H9 (cell line): ENCODE data around the gene ENOX2. TPM values are rescaled to one million over a fixed set of nuclear protein-coding genes. Genes with fewer than 3 reads are reported as not detected.

ENCODE experiments used
- DNase-seq: peaks from one replicate; pipeline ENCODE4 v3.0.0-alpha.2; 2017
- H2AFZ ChIP-seq: one replicate; pipeline ENCODE4 v1.6.1; 2013; ENCODE audit warnings: mild to moderate bottlenecking, low read length, control low read depth, moderate library complexity
- H2AK5ac ChIP-seq: 2 replicates; pipeline ENCODE4 v1.6.1; 2013; ENCODE audit warnings: low read length, control low read depth, mixed read lengths; ENCODE audit not compliant: insufficient read length
- H2BK120ac ChIP-seq: one replicate; pipeline ENCODE4 v1.6.1; 2013; ENCODE audit warnings: low read depth, mild to moderate bottlenecking, low read length, control low read depth, inconsistent platforms; ENCODE audit not compliant: poor library complexity, severe bottlenecking
- H2BK12ac ChIP-seq: 2 replicates; pipeline ENCODE4 v1.6.1; 2013; ENCODE audit warnings: low read length, control low read depth, mixed read lengths, low read depth; ENCODE audit not compliant: insufficient read length
- H2BK15ac ChIP-seq: 2 replicates; pipeline ENCODE4 v1.6.1; 2013; ENCODE audit warnings: low read depth, low read length, control low read depth
- H2BK20ac ChIP-seq: one replicate; pipeline ENCODE4 v1.6.1; 2013; ENCODE audit warnings: low read depth, mild to moderate bottlenecking, low read length, control low read depth, inconsistent platforms; ENCODE audit not compliant: poor library complexity, severe bottlenecking
- H2BK5ac ChIP-seq: 2 replicates; pipeline ENCODE4 v1.6.1; 2013; ENCODE audit warnings: low read length, control low read depth, mixed read lengths; ENCODE audit not compliant: insufficient read length
- H3K14ac ChIP-seq: 2 replicates; pipeline ENCODE4 v1.6.1; 2013; ENCODE audit warnings: low read length, control low read depth; ENCODE audit not compliant: insufficient read depth
- H3K18ac ChIP-seq: 2 replicates; pipeline ENCODE4 v1.6.1; 2013; ENCODE audit warnings: low read depth, mild to moderate bottlenecking, mixed read lengths, low read length, control low read depth; ENCODE audit not compliant: insufficient read length
- H3K23ac ChIP-seq: 2 replicates; pipeline ENCODE4 v1.6.1; 2013; ENCODE audit warnings: low read length, control low read depth, mixed read lengths, low read depth; ENCODE audit not compliant: insufficient read length
- H3K23me2 ChIP-seq: 2 replicates; pipeline ENCODE4 v1.6.1; 2013; ENCODE audit warnings: low read depth, mild to moderate bottlenecking, mixed read lengths, low read length, control low read depth; ENCODE audit not compliant: insufficient read length, poor library complexity, severe bottlenecking
- H3K27ac ChIP-seq: 2 replicates; pipeline ENCODE4 v1.5.1; 2013; ENCODE audit warnings: low read length, control low read depth, mixed read lengths, low read depth; ENCODE audit not compliant: insufficient read length
- H3K27me3 ChIP-seq: 2 replicates; pipeline ENCODE4 v1.6.1; 2013; ENCODE audit warnings: low read length, control low read depth, inconsistent platforms; ENCODE audit not compliant: insufficient read depth
- H3K4ac ChIP-seq: 2 replicates; pipeline ENCODE4 v1.6.1; 2013; ENCODE audit warnings: low read depth, mild to moderate bottlenecking, control low read depth, inconsistent platforms, low read length, moderate library complexity
- H3K4me1 ChIP-seq: 2 replicates; pipeline ENCODE4 v1.6.1; 2013; ENCODE audit warnings: low read length, control low read depth, inconsistent platforms; ENCODE audit not compliant: insufficient read depth
- H3K4me2 ChIP-seq: 2 replicates; pipeline ENCODE4 v1.6.1; 2013; ENCODE audit warnings: low read length, control low read depth, mixed read lengths; ENCODE audit not compliant: insufficient read length, insufficient read depth
- H3K56ac ChIP-seq: 2 replicates; pipeline ENCODE4 v1.6.1; 2013; ENCODE audit warnings: low read depth, mild to moderate bottlenecking, mixed read lengths, low read length, control low read depth; ENCODE audit not compliant: insufficient read length
- H3K79me1 ChIP-seq: 2 replicates; pipeline ENCODE4 v1.6.1; 2013; ENCODE audit warnings: low read depth, mild to moderate bottlenecking, moderate library complexity, low read length, control low read depth, inconsistent platforms; ENCODE audit not compliant: insufficient read depth, poor library complexity, severe bottlenecking
- H3K79me2 ChIP-seq: 2 replicates; pipeline ENCODE4 v1.6.1; 2013; ENCODE audit warnings: low read length, control low read depth, inconsistent platforms; ENCODE audit not compliant: insufficient read depth
- H3K9ac ChIP-seq: 2 replicates; pipeline ENCODE4 v1.6.1; 2013; ENCODE audit warnings: low read length, control low read depth, mixed read lengths; ENCODE audit not compliant: insufficient read length; ENCODE audit errors: extremely low read depth
- H3K9me3 ChIP-seq: one replicate; pipeline ENCODE4 v1.6.1; 2013; ENCODE audit warnings: low read depth, low read length, inconsistent platforms; ENCODE audit not compliant: control insufficient read depth
- H3T11ph ChIP-seq: one replicate; pipeline ENCODE4 v1.6.1; 2013; ENCODE audit warnings: mild to moderate bottlenecking, low read length, control low read depth, inconsistent platforms
- H4K20me1 ChIP-seq: one replicate; pipeline ENCODE4 v1.6.1; 2013; ENCODE audit not compliant: control insufficient read depth, insufficient read length, insufficient read depth
- H4K5ac ChIP-seq: 2 replicates; pipeline ENCODE4 v1.6.1; 2013; ENCODE audit warnings: low read depth, mild to moderate bottlenecking, mixed read lengths, low read length, control low read depth; ENCODE audit not compliant: insufficient read length
- H4K8ac ChIP-seq: replicated peaks from 2 replicates; pipeline ENCODE4 v1.6.1; 2013; ENCODE audit warnings: low read length, control low read depth, mixed read lengths, low read depth; ENCODE audit not compliant: insufficient read length
- H4K91ac ChIP-seq: 2 replicates; pipeline ENCODE4 v1.6.1; 2013; ENCODE audit warnings: low read depth, mild to moderate bottlenecking, moderate library complexity, mixed read lengths, low read length, control low read depth; ENCODE audit not compliant: insufficient read length
- H3K27ac Mint-ChIP-seq, 3 experiments: 2 replicates in 2 of 3; 3 replicates in 1 of 3; pipeline ENCODE4 v1.8.0; 2020 to 2021; ENCODE audit warnings: mixed read lengths in 3 of 3, mild to moderate bottlenecking in 1 of 3, moderate library complexity in 1 of 3
- H3K27me3 Mint-ChIP-seq: 2 replicates; pipeline ENCODE4 v1.8.0; 2021; ENCODE audit warnings: low read depth, mild to moderate bottlenecking, moderate library complexity, mixed read lengths
- H3K36me3 Mint-ChIP-seq, 3 experiments: 2 replicates in 2 of 3; 3 replicates in 1 of 3; pipeline ENCODE4 v1.8.0; 2020 to 2021; ENCODE audit warnings: low read depth in 3 of 3, mixed read lengths in 3 of 3; ENCODE audit not compliant: insufficient read depth in 1 of 3
- H3K4me1 Mint-ChIP-seq, 2 experiments: 2 replicates each; pipeline ENCODE4 v1.8.0; 2020; ENCODE audit warnings: mixed read lengths in 2 of 2
- H3K4me3 Mint-ChIP-seq, 2 experiments: 2 replicates in 1 of 2; 3 replicates in 1 of 2; pipeline ENCODE4 v1.8.0; 2020 to 2021; ENCODE audit warnings: mild to moderate bottlenecking in 2 of 2, mixed read lengths in 2 of 2, moderate library complexity in 1 of 2
- H3K9me3 Mint-ChIP-seq, 2 experiments: 2 replicates in 1 of 2; 3 replicates in 1 of 2; pipeline ENCODE4 v1.8.0; 2020; ENCODE audit warnings: mild to moderate bottlenecking in 2 of 2, mixed read lengths in 2 of 2, moderate library complexity in 1 of 2
- WGBS: extraction: QIAGEN DNeasy Blood & Tissue Kit; methylation state at CpG from one replicate; pipeline ENCODE4 v1.1.7; 2013; ENCODE audit warnings: missing lambda C conversion rate, low lambda C conversion rate, mixed read lengths; ENCODE audit not compliant: insufficient read length; ENCODE audit errors: extremely low coverage; 5-methylcytosine and 5-hydroxymethylcytosine counted together
- total RNA-seq: library from RNA; stranded (reverse); gene quantifications from 2 replicates; pipeline ENCODE4 v1.2.1, GENCODE V29; 2021
- TF ChIP-seq, protein P1 (sequence below): fragments of 200-600 bp; sonication (generic); conservative IDR thresholded peaks from 3 replicates; pipeline ENCODE4 v1.8.0; 2021; ENCODE audit warnings: antibody characterized with exemption, mild to moderate bottlenecking

The ENOX2 gene
- total RNA-seq, 1 experiment from 2014 or later: 17.7 TPM

DNA sequence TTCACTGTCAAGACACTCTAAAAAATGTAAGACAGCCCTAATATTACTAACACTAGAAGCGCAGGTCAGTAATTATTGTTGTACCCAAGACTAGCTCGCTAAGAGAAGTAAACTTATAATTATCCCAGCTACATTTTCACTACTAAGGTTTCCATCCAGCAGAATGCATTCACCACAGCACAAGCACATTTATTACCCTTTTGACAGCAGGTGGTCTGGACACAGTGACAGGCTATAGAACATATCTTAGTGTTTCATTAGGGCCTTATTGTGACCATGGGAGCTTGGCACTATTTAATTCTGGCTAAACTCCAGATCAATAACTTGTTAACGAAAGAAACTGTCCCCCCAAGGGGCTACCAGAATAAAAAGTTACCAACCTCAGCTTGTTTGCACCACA lies 237.7 kb downstream of the ENOX2 start:
- TF ChIP-seq, protein P1, sequence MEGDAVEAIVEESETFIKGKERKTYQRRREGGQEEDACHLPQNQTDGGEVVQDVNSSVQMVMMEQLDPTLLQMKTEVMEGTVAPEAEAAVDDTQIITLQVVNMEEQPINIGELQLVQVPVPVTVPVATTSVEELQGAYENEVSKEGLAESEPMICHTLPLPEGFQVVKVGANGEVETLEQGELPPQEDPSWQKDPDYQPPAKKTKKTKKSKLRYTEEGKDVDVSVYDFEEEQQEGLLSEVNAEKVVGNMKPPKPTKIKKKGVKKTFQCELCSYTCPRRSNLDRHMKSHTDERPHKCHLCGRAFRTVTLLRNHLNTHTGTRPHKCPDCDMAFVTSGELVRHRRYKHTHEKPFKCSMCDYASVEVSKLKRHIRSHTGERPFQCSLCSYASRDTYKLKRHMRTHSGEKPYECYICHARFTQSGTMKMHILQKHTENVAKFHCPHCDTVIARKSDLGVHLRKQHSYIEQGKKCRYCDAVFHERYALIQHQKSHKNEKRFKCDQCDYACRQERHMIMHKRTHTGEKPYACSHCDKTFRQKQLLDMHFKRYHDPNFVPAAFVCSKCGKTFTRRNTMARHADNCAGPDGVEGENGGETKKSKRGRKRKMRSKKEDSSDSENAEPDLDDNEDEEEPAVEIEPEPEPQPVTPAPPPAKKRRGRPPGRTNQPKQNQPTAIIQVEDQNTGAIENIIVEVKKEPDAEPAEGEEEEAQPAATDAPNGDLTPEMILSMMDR: no peak
- H3K9me3 Mint-ChIP-seq: no peaks in the 10 kb centered on the region
- Histone ChIP-seq H3K4me1 (no peaks in the 10 kb centered on the region), H2BK20ac (no peak overlapping the region), H3K79me1 (no peaks in the 10 kb centered on the region), H4K5ac (no peak overlapping the region), H3K14ac (no peak overlapping the region), H3K18ac (no peak overlapping the region), H3K9ac (no peak overlapping the region), H3K27ac (no peak overlapping the region), H4K20me1 (no peaks in the 10 kb centered on the region), H3T11ph (no peak overlapping the region), H4K8ac (no peak overlapping the region), H2BK12ac (no peak overlapping the region), H3K79me2 (no peaks in the 10 kb centered on the region), H2BK120ac (no peak overlapping the region), H4K91ac (no peak overlapping the region), H2BK15ac (no peak overlapping the region), H3K9me3 (no peaks in the 10 kb centered on the region), H3K4ac (no peak overlapping the region), H3K4me2 (no peak overlapping the region), H2BK5ac (no peak overlapping the region), H2AFZ (no peak overlapping the region), H3K56ac (no peak overlapping the region), H3K23me2 (no peaks in the 10 kb centered on the region), H3K23ac (no peak overlapping the region), H3K27me3 (no peaks in the 10 kb centered on the region), H2AK5ac (no peak overlapping the region)
- DNase-seq: no peak
- peaks cover 0 to 5% (median 0%) of the 10 kb centered on the region in 3 experiments; a peak in 2 of 7 replicates for H3K36me3 Mint-ChIP-seq
- no peaks in the 10 kb centered on the region for H3K4me1 Mint-ChIP-seq
- no peaks in the 10 kb centered on the region for H3K27me3 Mint-ChIP-seq
- no peak overlapping the region; a peak in 1 of 7 replicates for H3K27ac Mint-ChIP-seq
- no CpG with 5 or more reads among the region's 3 CpGs for WGBS
- H3K4me3 Mint-ChIP-seq: no peak overlapping the region
